ENCODE data around the gene TDRD6. TPM values are rescaled to one million over a fixed set of nuclear protein-coding genes. Genes with fewer than 3 reads are reported as not detected.
A peak's percentile ranks its signal among the peaks of the same experiment; 100 is the strongest.

The TDRD6 gene
- total RNA-seq, 2 experiments from 2014 or later, result not detected

DNA sequence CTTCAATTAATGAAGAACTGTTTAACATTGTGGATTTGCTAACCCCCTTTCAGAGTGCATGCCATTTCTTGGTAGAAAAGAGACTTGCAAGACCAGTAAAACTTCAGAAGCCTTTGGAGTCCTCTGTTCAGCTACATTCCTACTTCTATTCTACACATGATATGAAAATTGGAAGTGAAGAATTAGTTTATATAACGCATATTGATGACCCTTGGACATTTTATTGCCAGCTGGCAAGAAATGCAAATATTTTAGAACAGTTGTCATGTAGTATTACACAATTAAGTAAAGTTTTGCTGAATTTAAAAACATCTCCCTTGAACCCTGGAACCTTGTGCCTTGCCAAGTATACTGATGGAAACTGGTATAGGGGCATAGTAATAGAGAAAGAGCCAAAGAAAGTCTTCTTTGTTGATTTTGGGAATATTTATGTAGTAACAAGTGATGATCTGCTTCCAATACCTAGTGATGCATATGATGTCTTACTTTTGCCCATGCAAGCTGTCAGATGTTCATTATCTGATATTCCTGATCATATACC is 3.3 kb downstream of the TDRD6 start:
- DNase-seq (no peak), ATAC-seq (no peak)
- H3K27ac Mint-ChIP-seq, result no peak overlapping the region
- CTCF ChIA-PET, result no interaction called here
- H3K4me1 Mint-ChIP-seq, result no peaks in the 10 kb centered on the region
- peaks cover 2% of the 10 kb centered on the region for H3K9me3 Mint-ChIP-seq (ENCODE audit: low read depth)
- H3K27me3 Mint-ChIP-seq, result peaks cover 24% of the 10 kb centered on the region
- H3K36me3 Mint-ChIP-seq, result no peaks in the 10 kb centered on the region
- H3K4me3 Mint-ChIP-seq, result no peak overlapping the region

DNA sequence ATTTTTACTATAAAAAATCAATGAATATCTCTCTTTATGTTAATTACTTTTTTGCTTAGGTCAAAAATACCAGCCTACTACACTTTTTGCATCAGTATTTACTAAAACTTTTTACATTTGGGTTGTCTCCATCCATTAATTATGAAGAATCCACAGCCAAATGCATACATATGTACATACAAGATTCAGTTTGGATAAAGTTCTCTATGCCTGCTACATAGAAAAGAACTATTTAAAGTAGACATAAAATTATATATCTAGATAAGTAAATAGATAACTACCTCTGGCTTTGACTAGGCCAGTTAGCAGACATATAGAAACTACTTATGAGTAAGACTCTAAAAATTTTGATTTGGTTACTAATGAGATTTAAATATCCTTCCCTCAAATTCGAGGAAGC is 12.3 kb downstream of the TDRD6 start:
- no peak for ATAC-seq
- DNase-seq, result no peak
- CTCF ChIA-PET, result interaction anchor here (1.1 kb wide), 1 partner anchor 346 kb away, joined by 3 read pairs; no protein-coding TSS in a partner anchor
- Mint-ChIP-seq H3K4me1 (peaks cover 6% of the 10 kb centered on the region), H3K27ac (no peak overlapping the region), H3K4me3 (no peak overlapping the region), H3K27me3 (peaks cover 25% of the 10 kb centered on the region), H3K36me3 (no peaks in the 10 kb centered on the region), H3K9me3 (ENCODE audit: low read depth) (no peaks in the 10 kb centered on the region)

GRCh38 chr6:46704562-46704961 is 16.9 kb downstream of the TDRD6 start:
- Mint-ChIP-seq H3K27ac (no peak overlapping the region), H3K4me3 (no peak overlapping the region), H3K4me1 (peaks cover 9% of the 10 kb centered on the region), H3K9me3 (ENCODE audit: low read depth) (no peaks in the 10 kb centered on the region), H3K36me3 (no peaks in the 10 kb centered on the region), H3K27me3 (peaks cover 23% of the 10 kb centered on the region)
- ATAC-seq (no peak), DNase-seq (no peak)
- CTCF ChIA-PET, result no interaction called here

- H3K27ac Mint-ChIP-seq, result no peak overlapping the region
- ATAC-seq (no peak), DNase-seq (peak; percentile 45)
- CTCF ChIA-PET, result no interaction called here
- no peaks in the 10 kb centered on the region for H3K9me3 Mint-ChIP-seq (ENCODE audit: low read depth)
- peaks cover 25% of the 10 kb centered on the region for H3K27me3 Mint-ChIP-seq
- H3K4me1 Mint-ChIP-seq, result peaks cover 8% of the 10 kb centered on the region
- no peak overlapping the region for H3K4me3 Mint-ChIP-seq
- H3K36me3 Mint-ChIP-seq, result no peaks in the 10 kb centered on the region
These were observed 18.8 kb downstream of the TDRD6 start for GRCh38 chr6:46706464-46706863.

GRCh38 chr6:46711491-46711890 is 23.8 kb downstream of the TDRD6 start:
- Mint-ChIP-seq H3K4me3 (no peak overlapping the region), H3K36me3 (no peaks in the 10 kb centered on the region), H3K27ac (no peak overlapping the region), H3K27me3 (peaks cover 19% of the 10 kb centered on the region), H3K9me3 (ENCODE audit: low read depth) (no peaks in the 10 kb centered on the region), H3K4me1 (peaks cover under 1% of the 10 kb centered on the region)
- no peak for ATAC-seq
- CTCF ChIA-PET, result no interaction called here
- no peak for DNase-seq

DNA sequence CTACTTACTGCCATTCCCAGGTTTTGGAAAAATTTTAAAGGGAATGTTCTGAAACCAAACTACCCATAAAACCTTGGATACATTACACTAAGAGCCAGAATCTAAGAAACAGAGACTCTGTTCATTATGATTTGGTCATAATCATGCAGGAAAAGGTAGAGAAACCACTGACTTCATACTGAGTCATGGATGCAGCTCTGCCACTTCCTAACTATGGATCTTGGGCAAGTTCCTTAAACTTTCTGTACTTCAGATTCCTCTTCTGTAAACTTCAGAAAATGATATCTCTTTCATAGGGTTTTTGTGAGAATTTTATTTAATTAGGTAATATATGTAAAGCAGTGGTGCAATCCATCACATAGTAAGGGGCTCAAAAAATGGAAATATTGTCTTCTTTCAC is 27.5 kb downstream of the TDRD6 start:
- Mint-ChIP-seq H3K36me3 (no peaks in the 10 kb centered on the region), H3K9me3 (ENCODE audit: low read depth) (no peaks in the 10 kb centered on the region), H3K27me3 (peaks cover 23% of the 10 kb centered on the region), H3K27ac (no peak overlapping the region), H3K4me3 (no peak overlapping the region), H3K4me1 (peaks cover 1% of the 10 kb centered on the region)
- ATAC-seq, result no peak
- no peak for DNase-seq
- CTCF ChIA-PET, result no interaction called here

DNA sequence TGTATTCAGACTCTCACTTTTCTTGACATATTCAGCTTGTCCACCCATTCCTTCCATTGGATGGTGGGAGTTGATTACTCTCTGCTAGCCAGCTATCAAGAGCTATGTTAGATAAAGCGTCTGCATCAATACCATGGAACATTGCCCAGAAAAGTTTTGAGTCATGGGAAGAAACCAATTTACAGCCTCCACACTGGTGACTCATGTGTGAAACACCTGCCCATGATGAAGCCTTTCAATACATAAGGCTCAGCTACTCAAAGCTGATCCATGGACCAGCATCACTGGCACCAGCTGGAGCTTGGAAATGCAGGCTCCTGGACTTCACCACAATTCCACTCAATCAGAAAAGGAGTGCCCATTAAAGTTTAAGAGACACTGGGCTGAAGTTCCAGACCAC is 31.4 kb downstream of the TDRD6 start:
- Mint-ChIP-seq H3K9me3 (ENCODE audit: low read depth) (no peaks in the 10 kb centered on the region), H3K27ac (no peak overlapping the region), H3K4me1 (peaks cover 1% of the 10 kb centered on the region), H3K36me3 (no peaks in the 10 kb centered on the region), H3K4me3 (no peak overlapping the region), H3K27me3 (peaks cover 33% of the 10 kb centered on the region)
- CTCF ChIA-PET, result no interaction called here
- ATAC-seq (no peak), DNase-seq (no peak)

GRCh38 chr6:46720401-46720800 is 32.7 kb downstream of the TDRD6 start:
- Mint-ChIP-seq H3K27me3 (peaks cover 39% of the 10 kb centered on the region), H3K4me1 (peaks cover 1% of the 10 kb centered on the region), H3K27ac (no peak overlapping the region), H3K9me3 (ENCODE audit: low read depth) (no peaks in the 10 kb centered on the region), H3K36me3 (no peaks in the 10 kb centered on the region), H3K4me3 (no peak overlapping the region)
- ATAC-seq (no peak), DNase-seq (no peak)
- CTCF ChIA-PET, result no interaction called here

GRCh38 chr6:46729787-46730326 is 42.2 kb downstream of the TDRD6 start:
- no peaks in the 10 kb centered on the region for H3K36me3 Mint-ChIP-seq
- H3K27me3 Mint-ChIP-seq, result peaks cover 63% of the 10 kb centered on the region
- H3K4me1 Mint-ChIP-seq, result no peaks in the 10 kb centered on the region
- H3K27ac Mint-ChIP-seq, result no peak overlapping the region
- ATAC-seq, result no peak
- DNase-seq, result no peak
- no peak overlapping the region for H3K4me3 Mint-ChIP-seq
- CTCF ChIA-PET, result no interaction called here
- no peaks in the 10 kb centered on the region for H3K9me3 Mint-ChIP-seq (ENCODE audit: low read depth)

- ATAC-seq (no peak), DNase-seq (no peak)
- Mint-ChIP-seq H3K36me3 (peaks cover 3% of the 10 kb centered on the region), H3K4me3 (no peak overlapping the region), H3K9me3 (ENCODE audit: low read depth) (no peaks in the 10 kb centered on the region), H3K4me1 (peaks cover 3% of the 10 kb centered on the region), H3K27me3 (peaks cover 68% of the 10 kb centered on the region), H3K27ac (no peak overlapping the region)
- CTCF ChIA-PET, result no interaction called here
These were observed 43.3 kb downstream of the TDRD6 start for GRCh38 chr6:46730921-46731461.

GRCh38 chr6:46733341-46733801 is 45.7 kb downstream of the TDRD6 start:
- Mint-ChIP-seq H3K36me3 (peaks cover 3% of the 10 kb centered on the region), H3K9me3 (ENCODE audit: low read depth) (no peaks in the 10 kb centered on the region), H3K4me1 (peaks cover 3% of the 10 kb centered on the region), H3K27ac (no peak overlapping the region), H3K27me3 (peaks cover 70% of the 10 kb centered on the region), H3K4me3 (no peak overlapping the region)
- ATAC-seq (no peak), DNase-seq (no peak)
- CTCF ChIA-PET, result no interaction called here

DNA sequence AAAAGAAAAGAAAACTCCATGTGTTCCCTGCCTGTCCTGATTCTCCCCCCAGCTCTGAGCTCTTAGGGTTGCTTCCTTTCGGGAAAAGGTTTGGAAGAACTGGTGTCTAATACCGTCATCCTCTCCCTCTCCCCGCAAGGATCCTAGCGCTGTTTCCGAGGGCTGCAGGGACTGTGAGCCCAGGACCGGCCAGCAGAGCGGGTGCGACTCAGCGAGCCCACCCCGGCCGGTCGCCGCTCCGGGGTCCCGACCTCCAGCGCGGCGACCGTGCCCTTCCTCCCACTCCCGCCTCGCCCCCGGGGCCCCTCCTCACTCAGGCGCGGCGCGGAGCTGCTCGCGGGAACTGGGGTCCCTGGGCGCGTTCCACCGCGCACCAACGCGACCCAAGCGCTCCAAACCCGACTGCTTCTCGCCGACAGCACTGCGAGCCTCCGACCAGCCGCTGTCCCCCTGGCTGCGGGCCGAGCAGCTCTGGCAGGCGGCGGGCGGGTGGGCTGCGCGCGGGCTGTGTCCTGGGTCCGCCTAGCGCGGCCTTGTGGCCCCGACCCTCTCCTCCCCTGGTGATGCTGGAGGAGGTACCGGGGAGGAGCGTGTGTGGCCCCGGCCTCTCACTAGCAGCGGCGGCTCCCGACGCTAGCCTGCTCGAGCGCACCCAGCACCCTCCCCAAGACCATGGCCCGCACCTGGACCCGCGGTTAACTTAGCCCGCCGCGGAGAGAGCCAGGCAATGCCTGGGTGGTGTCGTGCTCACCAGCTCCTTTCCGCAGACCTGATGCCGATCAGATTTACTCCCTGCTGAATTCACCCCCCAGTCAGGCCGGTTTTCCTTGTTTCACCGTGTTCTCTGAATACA is 47.4 kb downstream of the TDRD6 start, which contains the start of gene PLA2G7:
TSS of gene PLA2G7 (minus strand) at position 509 of the 853 bp plus-strand sequence. CDS start 12,484 bp downstream, outside the sequence.
- Mint-ChIP-seq H3K4me1 (peaks cover 3% of the 10 kb centered on the region), H3K36me3 (peaks cover 3% of the 10 kb centered on the region), H3K27me3 (peaks cover 68% of the 10 kb centered on the region), H3K27ac (no peak within 1 kb of the TSS), H3K4me3 (no peak within 1 kb of the TSS), H3K9me3 (ENCODE audit: low read depth) (no peaks in the 10 kb centered on the region)
- ATAC-seq (no peak), DNase-seq (no peak)
- CTCF ChIA-PET, result no interaction called here

DNA sequence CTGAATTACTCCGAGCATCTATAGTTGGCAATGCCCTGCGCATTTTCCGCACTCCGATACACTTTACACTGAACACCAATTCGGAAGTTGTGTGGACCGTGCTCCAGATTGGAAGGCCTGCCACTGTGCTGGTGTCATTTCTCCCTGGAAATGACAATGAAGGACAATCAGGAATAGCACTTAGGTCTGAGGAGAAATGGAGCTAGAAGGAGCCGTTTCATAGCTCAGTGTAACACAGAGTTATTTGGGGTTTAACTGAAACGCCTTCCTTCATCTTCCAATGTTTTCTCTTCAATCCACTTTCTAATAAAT is 48.0 kb downstream of the TDRD6 start:
- DNase-seq (no peak), ATAC-seq (no peak)
- Mint-ChIP-seq H3K27ac (no peak overlapping the region), H3K9me3 (ENCODE audit: low read depth) (no peaks in the 10 kb centered on the region), H3K27me3 (peaks cover 67% of the 10 kb centered on the region), H3K4me1 (peaks cover 3% of the 10 kb centered on the region), H3K4me3 (no peak overlapping the region), H3K36me3 (peaks cover 3% of the 10 kb centered on the region)
- CTCF ChIA-PET, result interaction anchor here (0.6 kb wide), 1 partner anchor 62 kb away, joined by 3 read pairs; no protein-coding TSS in a partner anchor

DNA sequence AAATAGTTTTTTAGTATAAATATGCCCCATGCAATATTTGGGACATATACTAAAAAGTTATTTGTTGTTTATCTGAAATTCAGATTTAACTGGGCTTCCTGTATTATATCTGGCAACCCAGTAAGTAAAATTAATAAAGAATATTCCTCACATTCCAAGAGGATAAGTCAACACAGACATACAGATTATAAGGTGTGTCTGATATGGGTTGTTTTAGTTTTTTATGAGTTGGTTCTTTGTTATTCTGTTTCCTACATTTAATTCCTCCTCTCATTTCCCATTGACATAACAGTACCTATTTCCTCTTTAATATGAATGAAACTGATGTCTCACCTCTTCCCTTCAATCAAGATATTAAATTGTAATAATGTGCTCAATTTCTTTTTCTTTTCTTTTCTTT is 49.2 kb downstream of the TDRD6 start:
- Mint-ChIP-seq H3K9me3 (ENCODE audit: low read depth) (no peaks in the 10 kb centered on the region), H3K27ac (no peak overlapping the region), H3K4me1 (peaks cover 3% of the 10 kb centered on the region), H3K27me3 (peaks cover 60% of the 10 kb centered on the region), H3K36me3 (peaks cover 3% of the 10 kb centered on the region), H3K4me3 (no peak overlapping the region)
- DNase-seq (no peak), ATAC-seq (no peak)
- CTCF ChIA-PET, result no interaction called here

Data from activated CD8-positive, alpha-beta memory T cell treated with anti-CD3 and anti-CD28 coated beads, Interleukin-2, amount 10 ng/mL, durations not matched to agents 7 days and 5 days (primary cell).